H1 (cell line): ENCODE data around the gene LEKR1. TPM values are rescaled to one million over a fixed set of nuclear protein-coding genes. Genes with fewer than 3 reads are reported as not detected.

ENCODE experiments used
- CTCF ChIA-PET: fragments of 300-600 bp; sonication (Branson Sonifier 250); formaldehyde crosslinking; loops from one replicate; lab custom pipeline; 2021; ENCODE audit not compliant: partially characterized antibody; lab: Charles Lee
- POLR2A ChIA-PET: fragments of 300-600 bp; sonication (Branson Sonifier 250); formaldehyde crosslinking; loops from one replicate; lab custom pipeline; 2021; ENCODE audit warnings: inconsistent platforms; ENCODE audit not compliant: partially characterized antibody; lab: Charles Lee
- DNase-seq, 2 experiments: peaks; one replicate each; pipeline versions ENCODE4 v3.0.0 to v3.0.0-alpha.2; 2010 to 2022; ENCODE audit warnings: low spot score in 2 of 2, low read depth in 1 of 2, mixed read lengths in 1 of 2
- FAIRE-seq: peaks from 2 replicates; lab custom pipeline; 2011; peaks lifted over from hg19 to GRCh38; lab: Jason Lieb, UNC
- H2AFZ ChIP-seq: 2 replicates; pipeline ENCODE4 v1.8.1; 2012; ENCODE audit warnings: low read length, inconsistent platforms
- H2AK5ac ChIP-seq: 2 replicates; pipeline ENCODE4 v1.6.1; 2013; ENCODE audit warnings: low read depth, low read length
- H2BK120ac ChIP-seq: replicated peaks from 2 replicates; pipeline ENCODE3; 2013; ENCODE audit warnings: low read depth, low read length, inconsistent platforms
- H2BK12ac ChIP-seq: 2 replicates; pipeline ENCODE4 v1.6.1; 2013; ENCODE audit warnings: low read depth, low read length
- H2BK15ac ChIP-seq: 2 replicates; pipeline ENCODE4 v1.6.1; 2013; ENCODE audit warnings: low read length
- H2BK20ac ChIP-seq: 2 replicates; pipeline ENCODE4 v1.6.1; 2013; ENCODE audit warnings: low read length
- H2BK5ac ChIP-seq: 2 replicates; pipeline ENCODE4 v1.6.1; 2013; ENCODE audit warnings: low read depth, low read length
- H3K14ac ChIP-seq: 2 replicates; pipeline ENCODE4 v1.6.1; 2013; ENCODE audit warnings: inconsistent platforms; ENCODE audit not compliant: insufficient read length
- H3K18ac ChIP-seq: 2 replicates; pipeline ENCODE4 v1.6.1; 2013; ENCODE audit warnings: low read length; ENCODE audit errors: extremely low read depth
- H3K23ac ChIP-seq: 2 replicates; pipeline ENCODE4 v1.6.1; 2013; ENCODE audit warnings: inconsistent platforms; ENCODE audit not compliant: insufficient read length
- H3K23me2 ChIP-seq: 2 replicates; pipeline ENCODE4 v1.6.1; 2013; ENCODE audit warnings: low read depth, low read length
- H3K27ac ChIP-seq: 2 replicates; pipeline ENCODE4 v1.6.1; 2011; ENCODE audit warnings: low read depth, low read length, inconsistent platforms
- H3K27me3 ChIP-seq, 4 experiments: replicated peaks in 1 of 4; 1 replicate in 1 of 4; 2 replicates in 3 of 4; pipeline versions ENCODE4 v1.6.1 to v1.8.1; 2011 to 2013; ENCODE audit warnings: low read length in 3 of 4, mild to moderate bottlenecking in 3 of 4, inconsistent platforms in 2 of 4, mixed read lengths in 2 of 4, moderate library complexity in 1 of 4; ENCODE audit not compliant: control insufficient read depth in 3 of 4, insufficient read depth in 3 of 4; ENCODE audit errors: extremely low read depth in 1 of 4
- H3K36me3 ChIP-seq, 4 experiments: 2 replicates each; pipeline versions ENCODE4 v1.6.1 to v1.8.1; 2011 to 2013; ENCODE audit warnings: mild to moderate bottlenecking in 4 of 4, low read length in 3 of 4, moderate library complexity in 2 of 4, control low read depth in 1 of 4, inconsistent platforms in 1 of 4; ENCODE audit not compliant: insufficient read depth in 4 of 4, control insufficient read depth in 2 of 4
- H3K4ac ChIP-seq: replicated peaks from 2 replicates; pipeline ENCODE3; 2013; ENCODE audit warnings: low read length, low read depth, mixed read lengths, inconsistent platforms; ENCODE audit not compliant: insufficient read length
- H3K4me1 ChIP-seq, 4 experiments: replicated peaks in 1 of 4; 1 replicate in 1 of 4; 2 replicates in 3 of 4; pipeline versions ENCODE4 v1.6.1 to v1.8.1; 2011 to 2013; ENCODE audit warnings: low read length in 3 of 4, inconsistent platforms in 2 of 4, mixed read lengths in 1 of 4; ENCODE audit not compliant: insufficient read depth in 4 of 4, control insufficient read depth in 3 of 4
- H3K4me2 ChIP-seq, 2 experiments: 2 replicates each; pipeline versions ENCODE4 v1.6.1 to v1.8.1; 2011 to 2013; ENCODE audit warnings: low read depth in 2 of 2, low read length in 2 of 2, control low read depth in 1 of 2, inconsistent platforms in 1 of 2, mild to moderate bottlenecking in 1 of 2; ENCODE audit not compliant: insufficient read depth in 1 of 2
- H3K4me3 ChIP-seq, 4 experiments: fragments of 200-600, 300-600 bp in 1 of 4; sonication (generic), shearing (Covaris generic), sonication (Bioruptor Twin) in 1 of 4; 2 replicates each; pipeline versions ENCODE4 v1.5.1 to v1.8.1; 2011 to 2016; ENCODE audit warnings: low read length in 4 of 4, low read depth in 3 of 4, control low read depth in 2 of 4, inconsistent platforms in 2 of 4, mild to moderate bottlenecking in 2 of 4, mixed read lengths in 1 of 4, moderate library complexity in 1 of 4; ENCODE audit not compliant: insufficient read depth in 2 of 4; ENCODE audit errors: extremely low read depth in 1 of 4
- H3K56ac ChIP-seq: replicated peaks from 2 replicates; pipeline ENCODE3; 2013; ENCODE audit warnings: low read depth, mild to moderate bottlenecking, mixed read lengths, low read length, inconsistent platforms; ENCODE audit not compliant: insufficient read length
- H3K79me1 ChIP-seq: 2 replicates; pipeline ENCODE4 v1.6.1; 2013; ENCODE audit warnings: low read depth, low read length, control low read depth
- H3K79me2 ChIP-seq, 2 experiments: 2 replicates each; pipeline versions ENCODE4 v1.6.1 to v1.8.1; 2012 to 2013; ENCODE audit warnings: low read length in 2 of 2, mild to moderate bottlenecking in 2 of 2, inconsistent platforms in 1 of 2; ENCODE audit not compliant: insufficient read depth in 2 of 2, control insufficient read depth in 1 of 2
- H3K9ac ChIP-seq, 4 experiments: replicated peaks in 1 of 4; 1 replicate in 1 of 4; 2 replicates in 3 of 4; pipeline versions ENCODE4 v1.6.1 to v1.8.1; 2011 to 2013; ENCODE audit warnings: low read depth in 3 of 4, low read length in 3 of 4, control low read depth in 2 of 4, mild to moderate bottlenecking in 2 of 4, moderate library complexity in 2 of 4, inconsistent platforms in 1 of 4; ENCODE audit errors: extremely low read depth in 1 of 4
- H3K9me3 ChIP-seq, 2 experiments: 2 replicates each; pipeline versions ENCODE4 v1.6.1 to v1.8.1; 2012 to 2013; ENCODE audit warnings: mild to moderate bottlenecking in 2 of 2, moderate library complexity in 2 of 2, control low read depth in 1 of 2, inconsistent platforms in 1 of 2, low read depth in 1 of 2, low read length in 1 of 2, mixed read lengths in 1 of 2; ENCODE audit not compliant: insufficient read depth in 2 of 2
- H4K20me1 ChIP-seq, 2 experiments: replicated peaks in 1 of 2; 2 replicates each; pipeline versions ENCODE3 to v1.8.1; 2011 to 2013; ENCODE audit warnings: inconsistent platforms in 2 of 2, low read length in 2 of 2, mild to moderate bottlenecking in 1 of 2; ENCODE audit not compliant: insufficient read depth in 2 of 2, control insufficient read depth in 1 of 2
- H4K5ac ChIP-seq: 2 replicates; pipeline ENCODE4 v1.6.1; 2013; ENCODE audit warnings: low read length, low read depth, mixed read lengths, inconsistent platforms; ENCODE audit not compliant: insufficient read length
- H4K8ac ChIP-seq: 2 replicates; pipeline ENCODE4 v1.8.0; 2013; ENCODE audit warnings: mild to moderate bottlenecking, moderate library complexity, low read length, inconsistent platforms; ENCODE audit not compliant: insufficient read depth; ENCODE audit errors: extremely low read depth
- H4K91ac ChIP-seq: replicated peaks from 2 replicates; pipeline ENCODE3; 2013; ENCODE audit warnings: low read length, mixed read lengths, inconsistent platforms; ENCODE audit not compliant: insufficient read length
- EZH2 ChIP-seq: fragments of 200-600 bp; sonication (generic); IDR thresholded peaks from 2 replicates; pipeline ENCODE4 v1.7.1; 2012; ENCODE audit warnings: low read depth, mild to moderate bottlenecking, moderate library complexity, low read length, inconsistent platforms; ENCODE audit not compliant: severe bottlenecking
- HDAC2 ChIP-seq, 2 experiments: fragments of 300-600 bp in 1 of 2; sonication (generic) in 1 of 2; IDR thresholded peaks; 2 replicates each; pipeline ENCODE4 v1.6.1; 2011 to 2012; ENCODE audit warnings: low read depth in 2 of 2, low read length in 2 of 2, mild to moderate bottlenecking in 2 of 2, moderate library complexity in 2 of 2, borderline replicate concordance in 1 of 2, inconsistent platforms in 1 of 2
- HDAC6 ChIP-seq: IDR thresholded peaks from one replicate; pipeline ENCODE4 v1.7.1; 2012; ENCODE audit warnings: low read depth, mild to moderate bottlenecking, inconsistent platforms, low read length, moderate library complexity
- SAP30 ChIP-seq: fragments of 300-600 bp; sonication (generic); IDR thresholded peaks from 2 replicates; pipeline ENCODE4 v1.7.1; 2012; ENCODE audit warnings: low read length, moderate library complexity, mild to moderate bottlenecking, inconsistent platforms; ENCODE audit not compliant: insufficient read depth, insufficient replicate concordance
- SP1 ChIP-seq: IDR thresholded peaks from 2 replicates; pipeline ENCODE4 v1.6.1; 2011; ENCODE audit warnings: low read depth, low read length
- SP4 ChIP-seq: IDR thresholded peaks from 2 replicates; pipeline ENCODE4 v1.6.1; 2012; ENCODE audit warnings: low read length, inconsistent platforms
- SRF ChIP-seq: IDR thresholded peaks from 2 replicates; pipeline ENCODE4 v1.6.1; 2011; ENCODE audit warnings: mild to moderate bottlenecking, low read depth, low read length, moderate library complexity
- SUZ12 ChIP-seq: fragments of 200-600 bp; sonication (generic); IDR thresholded peaks from 2 replicates; pipeline ENCODE4 v1.6.1; 2012; ENCODE audit warnings: mild to moderate bottlenecking, inconsistent platforms, low read length, moderate library complexity, mixed read lengths
- TAF1 ChIP-seq: IDR thresholded peaks from 2 replicates; pipeline ENCODE4 v1.6.1; 2011; ENCODE audit warnings: mild to moderate bottlenecking, low read depth, low read length
- TAF7 ChIP-seq: optimal IDR thresholded peaks from 2 replicates; pipeline ENCODE3; 2011; ENCODE audit warnings: low read depth, mild to moderate bottlenecking, inconsistent platforms, low read length, moderate library complexity, borderline replicate concordance
- TBP ChIP-seq: IDR thresholded peaks from 2 replicates; pipeline ENCODE4 v1.6.1; 2011; ENCODE audit warnings: low read depth, low read length, improper control_type of control experiment
- TCF12 ChIP-seq: IDR thresholded peaks from 2 replicates; pipeline ENCODE4 v1.6.1; 2011; ENCODE audit warnings: low read depth, mild to moderate bottlenecking, low read length
- polyA plus RNA-seq, 7 experiments: library from polyadenylated mRNA; depleted of rRNA in 3 of 7; stranded (reverse) in 5 of 7; unstranded in 2 of 7; fragments of >200 nt in 5 of 7; fragments of 200-250 nt in 2 of 7; gene quantifications; 1 replicate in 5 of 7; 2 replicates in 1 of 7; 4 replicates in 1 of 7; pipeline versions ENCODE4 v1.2.1 to v1.2.3, GENCODE V29; 2011 to 2013; ENCODE audit warnings: missing spikeins in 2 of 7, mixed read lengths in 2 of 7
- total RNA-seq: library from RNA; stranded (reverse); fragmentation: NEBNext Ultra II Directional; extraction: Animal tissue kit (Norgen Biotek cat#: 25700); gene quantifications from 2 replicates; pipeline ENCODE4 v1.2.1, GENCODE V29; 2021
- TF ChIP-seq, protein P1 (sequence below), 3 experiments: IDR thresholded peaks; 1 replicate in 2 of 3; 2 replicates in 1 of 3; pipeline versions ENCODE4 v1.5.1 to v1.6.1; 2011; ENCODE audit warnings: low read length in 3 of 3, mild to moderate bottlenecking in 3 of 3, inconsistent platforms in 2 of 3, low read depth in 1 of 3, moderate library complexity in 1 of 3; ENCODE audit not compliant: insufficient read depth in 1 of 3; ENCODE audit errors: control extremely low read depth in 1 of 3

Gene LEKR1
- total and polyA plus RNA-seq, 2 of the 8 experiments (the other 6 are each of a cell fraction or from before 2014, with no cell fraction given) = 0.08 TPM; not detected in 1

DNA sequence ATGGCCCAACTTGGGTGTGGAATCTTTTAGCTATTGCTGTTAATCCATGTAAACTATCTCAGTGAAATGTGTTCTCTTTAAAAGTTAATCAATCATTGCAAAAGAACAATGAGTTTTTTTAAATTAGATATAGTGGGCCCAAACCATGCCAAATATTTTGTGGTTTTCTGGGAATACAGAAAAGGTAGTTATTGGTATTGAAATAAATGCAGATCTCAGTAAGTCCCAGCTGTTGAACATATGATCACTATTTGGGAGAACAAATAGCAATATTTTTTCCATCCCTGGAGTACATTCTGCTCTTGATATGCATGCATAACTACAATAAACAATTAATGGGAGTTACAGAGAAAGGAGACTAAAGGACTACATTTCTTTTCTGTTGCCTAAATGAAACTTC lies 36.0 kb upstream of the LEKR1 start:
- ChIA-PET POLR2A (no interaction called here), CTCF (no interaction called here)
- Histone ChIP-seq H2BK120ac (no peak overlapping the region), H4K5ac (no peak overlapping the region), H2BK20ac (no peak overlapping the region), H2AK5ac (no peak overlapping the region), H2BK5ac (no peak overlapping the region), H3K27ac (no peak overlapping the region), H3K14ac (no peak overlapping the region), H4K20me1 (no peaks in the 10 kb centered on the region), H3K4me2 (no peak overlapping the region), H2BK15ac (no peak overlapping the region), H3K23ac (no peak overlapping the region), H3K9ac (no peak overlapping the region), H3K56ac (no peak overlapping the region), H3K79me1 (no peaks in the 10 kb centered on the region), H3K27me3 (no peaks in the 10 kb centered on the region), H3K23me2 (no peaks in the 10 kb centered on the region), H4K91ac (no peak overlapping the region), H3K79me2 (no peaks in the 10 kb centered on the region), H4K8ac (no peak overlapping the region), H3K4me1 (no peaks in the 10 kb centered on the region), H2BK12ac (no peak overlapping the region), H3K36me3 (no peaks in the 10 kb centered on the region), H3K9me3 (no peaks in the 10 kb centered on the region), H3K18ac (no peak overlapping the region), H2AFZ (no peak overlapping the region), H3K4ac (no peak overlapping the region), H3K4me3 (no peak overlapping the region)
- DNase-seq = no peak
- no peak for FAIRE-seq
- TF ChIP-seq TCF12 (no peak), SAP30 (no peak), EZH2 (no peak), SP1 (no peak), HDAC6 (no peak), SRF (no peak), SP4 (no peak), HDAC2 (IDR thresholded peaks at IDR 0.05; ENCODE audit: borderline replicate concordance in 1 of 2, low read depth in 2 of 2, low read length in 2 of 2) (no peak), TAF1 (no peak), TAF7 (no peak), TBP (no peak), SUZ12 (no peak)
- TF ChIP-seq, protein P1, sequence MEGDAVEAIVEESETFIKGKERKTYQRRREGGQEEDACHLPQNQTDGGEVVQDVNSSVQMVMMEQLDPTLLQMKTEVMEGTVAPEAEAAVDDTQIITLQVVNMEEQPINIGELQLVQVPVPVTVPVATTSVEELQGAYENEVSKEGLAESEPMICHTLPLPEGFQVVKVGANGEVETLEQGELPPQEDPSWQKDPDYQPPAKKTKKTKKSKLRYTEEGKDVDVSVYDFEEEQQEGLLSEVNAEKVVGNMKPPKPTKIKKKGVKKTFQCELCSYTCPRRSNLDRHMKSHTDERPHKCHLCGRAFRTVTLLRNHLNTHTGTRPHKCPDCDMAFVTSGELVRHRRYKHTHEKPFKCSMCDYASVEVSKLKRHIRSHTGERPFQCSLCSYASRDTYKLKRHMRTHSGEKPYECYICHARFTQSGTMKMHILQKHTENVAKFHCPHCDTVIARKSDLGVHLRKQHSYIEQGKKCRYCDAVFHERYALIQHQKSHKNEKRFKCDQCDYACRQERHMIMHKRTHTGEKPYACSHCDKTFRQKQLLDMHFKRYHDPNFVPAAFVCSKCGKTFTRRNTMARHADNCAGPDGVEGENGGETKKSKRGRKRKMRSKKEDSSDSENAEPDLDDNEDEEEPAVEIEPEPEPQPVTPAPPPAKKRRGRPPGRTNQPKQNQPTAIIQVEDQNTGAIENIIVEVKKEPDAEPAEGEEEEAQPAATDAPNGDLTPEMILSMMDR (IDR thresholded peaks at IDR 0.05; ENCODE audit: control extremely low read depth in 1 of 3, insufficient read depth in 1 of 3, low read depth in 1 of 3, low read length in 3 of 3) = no peak
